ENCODE data around the gene RAB29. TPM values are rescaled to one million over a fixed set of nuclear protein-coding genes. Genes with fewer than 3 reads are reported as not detected.

RAB29 gene
- polyA plus RNA-seq, 3 donors, result 23.2 to 32.2 (median 31.5) TPM

GRCh38 chr1:205785446-205785845, 10.2 kb upstream of the RAB29 start:
- H3K27me3 Mint-ChIP-seq (ENCODE audit: low read depth in 3 of 3), result peaks cover 0 to under 1% (median 0%) of the 10 kb centered on the region in 3 donors
- intact Hi-C loops (cut with micrococcal nuclease), result no loop called here
- no peak overlapping the region for H2AFZ ChIP-seq (ENCODE audit: insufficient read depth, low read depth, low read length, poor library complexity, severe bottlenecking)
- TF ChIP-seq CTCF (IDR thresholded peaks at IDR 0.05), result no peak
- no peaks in the 10 kb centered on the region for H3K9me3 ChIP-seq (replicated peaks in 1 of 2; ENCODE audit: control insufficient read depth in 1 of 2, insufficient read depth in 1 of 2, low read length in 2 of 2)
- no peak overlapping the region for H3K27ac Mint-ChIP-seq
- no peak overlapping the region for H3K27ac ChIP-seq (ENCODE audit: low read depth in 1 of 2, low read length in 2 of 2)
- no peaks in the 10 kb centered on the region for H4K20me1 ChIP-seq (ENCODE audit: insufficient read depth, low read length)
- H3K27me3 ChIP-seq (ENCODE audit: control insufficient read depth in 2 of 2, insufficient read depth in 2 of 2, low read length in 2 of 2), result no peaks in the 10 kb centered on the region
- no peak overlapping the region for H3K4me3 Mint-ChIP-seq
- H3K4me3 ChIP-seq (replicated peaks in 1 of 3; ENCODE audit: low read depth in 2 of 3, low read length in 3 of 3), result no peak overlapping the region
- peaks cover 11% of the 10 kb centered on the region for H3K4me1 Mint-ChIP-seq
- no peak for DNase-seq
- WGBS (ENCODE audit: insufficient coverage), result 100% methylated on average over 3 of the region's 9 CpGs
- H3K4me2 ChIP-seq (replicated peaks; ENCODE audit: extremely low read depth, low read length, poor library complexity, severe bottlenecking), result no peak overlapping the region
- H3K9ac ChIP-seq (ENCODE audit: insufficient read depth, low read length, poor library complexity, severe bottlenecking), result no peak overlapping the region
- peaks cover 0 to 4% of the 10 kb centered on the region in 2 donors for H3K4me1 ChIP-seq (ENCODE audit: control insufficient read depth in 1 of 2, insufficient read depth in 2 of 2, low read length in 2 of 2)
- H3K9me3 Mint-ChIP-seq, result peaks cover 0 to under 1% (median 0%) of the 10 kb centered on the region in 7 donors
- H3K79me2 ChIP-seq (ENCODE audit: insufficient read depth, low read length), result no peaks in the 10 kb centered on the region
- H3K36me3 ChIP-seq (replicated peaks in 1 of 2; ENCODE audit: control insufficient read depth in 1 of 2, insufficient read depth in 2 of 2, low read length in 2 of 2), result no peaks in the 10 kb centered on the region
- H3K36me3 Mint-ChIP-seq, result peaks cover 0 to 2% of the 10 kb centered on the region in 2 donors

- H3K4me2 ChIP-seq (replicated peaks; ENCODE audit: extremely low read depth, low read length, poor library complexity, severe bottlenecking), result no peak overlapping the region
- no peak overlapping the region for H3K4me3 ChIP-seq (replicated peaks in 1 of 3; ENCODE audit: low read depth in 2 of 3, low read length in 3 of 3)
- no peaks in the 10 kb centered on the region for H3K9me3 ChIP-seq (replicated peaks in 1 of 2; ENCODE audit: control insufficient read depth in 1 of 2, insufficient read depth in 1 of 2, low read length in 2 of 2)
- peaks cover 12% of the 10 kb centered on the region for H3K4me1 Mint-ChIP-seq
- H3K27ac ChIP-seq (ENCODE audit: low read depth in 1 of 2, low read length in 2 of 2), result no peak overlapping the region
- peaks cover 0 to 1% (median 0%) of the 10 kb centered on the region in 7 donors for H3K9me3 Mint-ChIP-seq
- H3K4me3 Mint-ChIP-seq, result no peak overlapping the region
- no peaks in the 10 kb centered on the region for H3K79me2 ChIP-seq (ENCODE audit: insufficient read depth, low read length)
- no peak overlapping the region for H3K9ac ChIP-seq (ENCODE audit: insufficient read depth, low read length, poor library complexity, severe bottlenecking)
- peaks cover 0 to 3% (median 2%) of the 10 kb centered on the region in 3 donors for H3K27me3 Mint-ChIP-seq (ENCODE audit: low read depth in 3 of 3)
- H3K27ac Mint-ChIP-seq, result no peak overlapping the region
- H3K4me1 ChIP-seq (ENCODE audit: control insufficient read depth in 1 of 2, insufficient read depth in 2 of 2, low read length in 2 of 2), result peaks cover under 1 to 4% of the 10 kb centered on the region in 2 donors
- no peaks in the 10 kb centered on the region for H3K36me3 Mint-ChIP-seq
- H3K27me3 ChIP-seq (ENCODE audit: control insufficient read depth in 2 of 2, insufficient read depth in 2 of 2, low read length in 2 of 2), result no peaks in the 10 kb centered on the region
- 100% methylated on average over 4 of the region's 4 CpGs for WGBS (ENCODE audit: insufficient coverage)
- DNase-seq, result no peak
- H4K20me1 ChIP-seq (ENCODE audit: insufficient read depth, low read length), result no peaks in the 10 kb centered on the region
- no peaks in the 10 kb centered on the region for H3K36me3 ChIP-seq (replicated peaks in 1 of 2; ENCODE audit: control insufficient read depth in 1 of 2, insufficient read depth in 2 of 2, low read length in 2 of 2)
- intact Hi-C loops (cut with micrococcal nuclease), result no loop called here
- no peak for TF ChIP-seq CTCF (IDR thresholded peaks at IDR 0.05)
- no peak overlapping the region for H2AFZ ChIP-seq (ENCODE audit: insufficient read depth, low read depth, low read length, poor library complexity, severe bottlenecking)
Measured at GRCh38 chr1:205783904-205784303, 8.6 kb upstream of the RAB29 start.

Data from CD14-positive monocyte (primary cell).